CD4-positive, alpha-beta T cell (primary cell): ENCODE data around the gene GATAD1. TPM values are rescaled to one million over a fixed set of nuclear protein-coding genes. Genes with fewer than 3 reads are reported as not detected.
"Not testable (repeated sequence)": the region's sequence is repeated elsewhere in the genome, so short reads cannot be mapped to it uniquely, and the experiment has no call there.

ENCODE experiments used
- ATAC-seq: fragments of 200-7000 bp; cut with Tn5 transposase; one replicate; pipeline ENCODE4 v1.10.0; 2022; ENCODE audit warnings: mild to moderate bottlenecking; ENCODE audit not compliant: poor library complexity
- CTCF ChIA-PET: fragments of 350-600 bp; sonication (Branson Sonifier 250); formaldehyde crosslinking; loops from one replicate; lab custom pipeline; 2021; ENCODE audit warnings: antibody characterized with exemption, inconsistent platforms; lab: Charles Lee
- POLR2A ChIA-PET: fragments of 350-600 bp; sonication (Branson Sonifier 250); formaldehyde crosslinking; loops from one replicate; lab custom pipeline; 2021; ENCODE audit warnings: antibody characterized with exemption, inconsistent platforms; lab: Charles Lee
- DNase-seq, 14 experiments: peaks; one replicate each; pipeline ENCODE4 v3.0.0-alpha.2; 2013 to 2020; ENCODE audit warnings: mixed read lengths in 2 of 14
- H3K27ac ChIP-seq, 2 donors: one replicate each; pipeline versions ENCODE4 v1.5.1 to v1.7.0; 2013; ENCODE audit warnings: low read length in 2 of 2, low read depth in 1 of 2, mild to moderate bottlenecking in 1 of 2
- H3K27me3 ChIP-seq, 2 experiments: 1 replicate in 1 of 2; 2 replicates in 1 of 2; pipeline versions ENCODE4 v1.6.1 to v1.7.0; 2013; ENCODE audit warnings: low read length in 2 of 2, control low read depth in 1 of 2, mild to moderate bottlenecking in 1 of 2, moderate library complexity in 1 of 2; ENCODE audit not compliant: insufficient read depth in 2 of 2, control insufficient read depth in 1 of 2
- H3K36me3 ChIP-seq: one replicate; pipeline ENCODE4 v1.6.1; 2013; ENCODE audit warnings: low read length, control low read depth; ENCODE audit not compliant: insufficient read depth
- H3K4me1 ChIP-seq: one replicate; pipeline ENCODE4 v1.6.1; 2013; ENCODE audit warnings: low read length, control low read depth; ENCODE audit not compliant: insufficient read depth
- H3K4me3 ChIP-seq: one replicate; pipeline ENCODE4 v1.5.1; 2013; ENCODE audit warnings: mild to moderate bottlenecking, low read length, moderate library complexity
- H3K9me3 ChIP-seq, 2 experiments: 1 replicate in 1 of 2; 2 replicates in 1 of 2; pipeline versions ENCODE4 v1.6.1 to v1.7.0; 2013; ENCODE audit warnings: low read length in 2 of 2, mild to moderate bottlenecking in 2 of 2, control low read depth in 1 of 2, moderate library complexity in 1 of 2; ENCODE audit not compliant: control insufficient read depth in 1 of 2, insufficient read depth in 1 of 2
- H3K27ac Mint-ChIP-seq: one replicate; pipeline ENCODE4 v1.8.0; 2020; ENCODE audit warnings: mixed read lengths
- H3K27me3 Mint-ChIP-seq: one replicate; pipeline ENCODE4 v1.8.0; 2021; ENCODE audit warnings: mixed read lengths
- H3K36me3 Mint-ChIP-seq: one replicate; pipeline ENCODE4 v1.8.0; 2021; ENCODE audit warnings: low read depth, mixed read lengths
- H3K4me1 Mint-ChIP-seq: one replicate; pipeline ENCODE4 v1.8.0; 2021; ENCODE audit warnings: low read depth, mixed read lengths
- H3K4me3 Mint-ChIP-seq: one replicate; pipeline ENCODE4 v1.8.0; 2020; ENCODE audit warnings: mild to moderate bottlenecking, mixed read lengths
- H3K9me3 Mint-ChIP-seq: one replicate; pipeline ENCODE4 v1.8.0; 2020; ENCODE audit warnings: mixed read lengths
- intact Hi-C, 2 experiments: fragments of 100-400 bp; cut with DNase I in 1 of 2; cut with micrococcal nuclease in 1 of 2; formaldehyde crosslinking; loops; one replicate each; pipeline versions ENCODE4 v1.15.1 to v1.9.0; 2023 to 2025; cut with DNase I, micrococcal nuclease
- total RNA-seq, 174 experiments: library from RNA in 2 of 174; stranded (reverse) in 2 of 174; gene quantifications; one replicate each; pipeline ENCODE4 v1.2.3 and lab custom pipeline; 2021 to 2026
- TF ChIP-seq, protein P1 (sequence below): fragments of 200-600 bp; IDR thresholded peaks from one replicate; pipeline ENCODE4 v1.8.0; 2022; ENCODE audit warnings: antibody characterized with exemption, mild to moderate bottlenecking

GATAD1 gene
- total RNA-seq, 2 experiments from 2014 or later: 12.0 to 13.5 TPM

DNA sequence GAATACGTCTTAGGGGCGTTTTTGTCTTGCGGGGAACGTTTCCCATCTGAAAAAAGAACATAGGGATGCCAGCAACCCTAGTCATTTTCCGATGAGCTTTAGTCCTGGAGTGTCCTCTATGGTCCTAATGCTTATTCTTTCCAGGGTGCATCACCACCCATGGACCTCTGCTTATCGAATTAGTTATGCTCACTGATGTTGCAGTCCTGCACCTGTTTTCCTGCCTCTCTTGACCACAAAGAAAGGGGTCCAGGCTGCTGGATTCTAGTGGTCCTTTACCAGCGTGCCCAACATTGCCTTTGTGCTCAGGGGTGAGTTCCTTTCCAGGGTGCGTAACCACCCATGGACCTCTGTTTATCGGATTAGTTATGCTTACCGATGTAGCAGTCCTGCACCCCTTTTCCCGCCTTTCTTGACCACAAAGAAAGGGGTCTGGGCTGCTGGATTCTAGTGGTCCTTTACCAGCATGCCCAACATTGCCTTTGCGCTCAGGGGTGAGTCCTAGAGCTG is 28.0 kb downstream of the GATAD1 start:
- H3K36me3 ChIP-seq, H3K4me3 Mint-ChIP-seq, H3K27ac ChIP-seq, H3K4me1 Mint-ChIP-seq, H3K36me3 Mint-ChIP-seq, CTCF ChIA-PET, H3K9me3 Mint-ChIP-seq, intact Hi-C loops, H3K9me3 ChIP-seq, POLR2A ChIA-PET, ATAC-seq, H3K4me1 ChIP-seq, H3K27me3 Mint-ChIP-seq, H3K4me3 ChIP-seq, DNase-seq, H3K27ac Mint-ChIP-seq, H3K27me3 ChIP-seq: not testable (repeated sequence)

DNA sequence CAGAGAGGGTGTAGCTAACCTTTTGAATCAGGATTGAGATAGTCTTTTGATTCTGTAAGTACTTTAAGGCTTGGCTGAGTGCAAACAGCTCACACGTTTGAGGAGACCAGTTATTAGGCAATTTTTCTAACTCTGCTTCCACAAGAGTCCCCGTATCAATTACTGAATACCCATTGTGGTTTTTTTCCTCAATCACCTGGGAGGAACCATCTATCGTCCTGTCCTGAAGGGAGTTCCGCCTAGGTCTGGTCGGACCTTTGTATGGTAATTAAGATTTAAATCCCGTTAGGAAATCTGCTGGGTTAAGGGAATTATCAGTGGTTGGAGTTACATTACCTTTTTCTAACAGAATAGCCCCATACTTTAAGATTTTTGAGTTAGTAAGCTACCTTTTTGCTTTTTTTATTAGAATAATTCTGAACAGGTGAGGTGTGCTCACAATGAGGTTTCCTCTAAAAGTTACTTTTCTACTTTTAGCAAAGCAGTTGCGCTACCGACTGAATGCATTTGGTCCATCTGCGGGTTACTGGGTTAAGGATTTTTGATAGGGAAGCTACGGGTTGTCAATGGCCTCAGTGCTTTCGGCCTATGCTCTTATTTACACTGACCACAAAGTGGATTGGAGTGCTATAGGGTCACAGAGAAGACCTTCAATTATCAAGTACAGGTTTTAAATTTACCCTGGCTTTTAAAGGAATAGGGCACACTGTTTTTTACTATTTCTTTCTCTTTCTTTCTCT is 28.7 kb downstream of the GATAD1 start:
- H3K9me3 Mint-ChIP-seq, ATAC-seq, H3K4me1 Mint-ChIP-seq, H3K4me3 Mint-ChIP-seq, H3K27ac Mint-ChIP-seq, intact Hi-C loops, DNase-seq, CTCF ChIA-PET, H3K36me3 Mint-ChIP-seq, POLR2A ChIA-PET, H3K4me3 ChIP-seq, H3K27me3 ChIP-seq, H3K27me3 Mint-ChIP-seq, H3K27ac ChIP-seq, H3K36me3 ChIP-seq, H3K4me1 ChIP-seq, H3K9me3 ChIP-seq: not testable (repeated sequence)

DNA sequence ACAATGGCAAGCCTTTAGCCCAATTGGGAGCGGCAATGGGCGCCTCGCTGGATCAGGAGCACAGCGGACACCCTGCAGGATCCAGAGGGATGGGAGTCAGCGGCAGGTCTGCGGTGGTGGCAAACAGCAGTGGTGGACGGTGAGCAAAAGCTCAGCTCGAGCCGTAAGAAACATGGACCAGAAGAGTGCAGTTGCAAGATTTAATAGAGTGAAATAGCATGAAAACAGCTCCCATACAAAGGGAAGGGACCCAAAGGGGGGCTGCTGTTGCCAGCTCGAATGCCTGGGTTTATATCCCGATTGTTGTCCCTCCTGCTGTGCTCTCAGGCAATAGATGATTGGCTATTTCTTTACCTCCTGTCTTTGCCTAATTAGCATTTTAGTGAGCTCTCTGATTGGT is 30.4 kb downstream of the GATAD1 start, which contains the start of gene ERVW-1:
ERVW-1 (minus strand) TSS at position 266 of the 400 bp plus-strand sequence. CDS start 7,565 bp downstream, outside the sequence.
- H3K4me3 ChIP-seq, H3K27ac ChIP-seq, POLR2A ChIA-PET, intact Hi-C loops, H3K27me3 Mint-ChIP-seq, CTCF ChIA-PET, H3K27me3 ChIP-seq, DNase-seq, H3K4me3 Mint-ChIP-seq, ATAC-seq, H3K9me3 Mint-ChIP-seq, H3K4me1 ChIP-seq, H3K36me3 ChIP-seq, H3K27ac Mint-ChIP-seq, H3K36me3 Mint-ChIP-seq, H3K4me1 Mint-ChIP-seq, H3K9me3 ChIP-seq: not testable (repeated sequence)

DNA sequence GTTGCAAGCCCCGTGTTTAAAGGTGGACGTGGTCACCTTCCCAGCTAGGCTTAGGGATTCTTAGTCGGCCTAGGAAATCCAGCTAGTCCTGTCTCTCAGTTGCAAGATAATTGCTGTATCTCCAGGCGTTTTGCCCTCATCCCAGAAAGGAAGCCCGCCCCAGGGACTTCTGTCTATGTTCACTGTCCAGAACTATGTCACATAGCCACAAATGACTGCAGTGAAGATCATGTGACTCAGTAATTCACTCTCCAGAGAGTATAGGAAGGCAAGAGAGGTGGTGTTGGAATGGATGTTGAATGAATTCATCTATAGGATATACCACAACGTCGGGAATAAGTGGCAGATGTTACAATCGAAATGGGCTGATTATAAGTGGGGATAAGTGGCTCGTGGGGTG is 30.8 kb downstream of the GATAD1 start:
- CTCF ChIA-PET: no interaction called here
- no peak overlapping the region for H3K27ac ChIP-seq
- ATAC-seq (no peak), DNase-seq (no peak)
- no peaks in the 10 kb centered on the region for H3K36me3 Mint-ChIP-seq
- POLR2A ChIA-PET: no interaction called here
- H3K9me3 Mint-ChIP-seq: no peaks in the 10 kb centered on the region
- H3K4me1 ChIP-seq: no peaks in the 10 kb centered on the region
- TF ChIP-seq, protein P1, sequence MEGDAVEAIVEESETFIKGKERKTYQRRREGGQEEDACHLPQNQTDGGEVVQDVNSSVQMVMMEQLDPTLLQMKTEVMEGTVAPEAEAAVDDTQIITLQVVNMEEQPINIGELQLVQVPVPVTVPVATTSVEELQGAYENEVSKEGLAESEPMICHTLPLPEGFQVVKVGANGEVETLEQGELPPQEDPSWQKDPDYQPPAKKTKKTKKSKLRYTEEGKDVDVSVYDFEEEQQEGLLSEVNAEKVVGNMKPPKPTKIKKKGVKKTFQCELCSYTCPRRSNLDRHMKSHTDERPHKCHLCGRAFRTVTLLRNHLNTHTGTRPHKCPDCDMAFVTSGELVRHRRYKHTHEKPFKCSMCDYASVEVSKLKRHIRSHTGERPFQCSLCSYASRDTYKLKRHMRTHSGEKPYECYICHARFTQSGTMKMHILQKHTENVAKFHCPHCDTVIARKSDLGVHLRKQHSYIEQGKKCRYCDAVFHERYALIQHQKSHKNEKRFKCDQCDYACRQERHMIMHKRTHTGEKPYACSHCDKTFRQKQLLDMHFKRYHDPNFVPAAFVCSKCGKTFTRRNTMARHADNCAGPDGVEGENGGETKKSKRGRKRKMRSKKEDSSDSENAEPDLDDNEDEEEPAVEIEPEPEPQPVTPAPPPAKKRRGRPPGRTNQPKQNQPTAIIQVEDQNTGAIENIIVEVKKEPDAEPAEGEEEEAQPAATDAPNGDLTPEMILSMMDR: no peak
- no peaks in the 10 kb centered on the region for H3K27me3 Mint-ChIP-seq
- H3K27ac Mint-ChIP-seq: no peak overlapping the region
- no peaks in the 10 kb centered on the region for H3K9me3 ChIP-seq
- H3K4me3 ChIP-seq: no peak overlapping the region
- no peaks in the 10 kb centered on the region for H3K36me3 ChIP-seq
- no peak overlapping the region for H3K4me3 Mint-ChIP-seq
- intact Hi-C loops: no loop called here
- H3K4me1 Mint-ChIP-seq: no peaks in the 10 kb centered on the region
- no peaks in the 10 kb centered on the region for H3K27me3 ChIP-seq
